ENCODE results near the gene NUFIP1. TPM values are rescaled to one million over a fixed set of nuclear protein-coding genes. Genes with fewer than 3 reads are reported as not detected.
A peak's percentile ranks its signal among the peaks of the same experiment; 100 is the strongest.

Gene NUFIP1
- total and polyA plus RNA-seq, 2 donors (not counting 1 experiment from before 2014, with no cell fraction given): 3.5 to 5.3 TPM

DNA sequence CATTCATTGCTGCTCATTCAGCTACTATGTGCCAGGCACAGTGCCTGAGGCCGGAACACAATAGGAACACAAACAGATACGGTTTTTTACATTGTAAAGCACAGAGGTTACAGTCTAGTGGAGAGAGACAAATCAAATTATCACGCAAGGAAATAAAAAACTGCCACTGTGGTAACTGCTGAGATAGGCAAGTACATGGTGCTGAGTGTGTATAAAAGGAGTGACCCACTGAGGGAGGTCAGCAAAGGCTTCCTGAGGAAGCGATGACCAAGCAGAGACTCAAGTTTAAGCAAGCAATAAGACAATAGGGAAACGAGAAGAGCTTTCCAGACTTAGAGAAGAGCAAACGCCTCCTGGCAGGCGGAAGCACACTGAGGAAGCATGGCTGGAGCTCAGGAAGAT is 56.4 kb downstream of the NUFIP1 start:
- H3K27me3 ChIP-seq (ENCODE audit: control insufficient read depth, insufficient read depth, low read length): no peaks in the 10 kb centered on the region
- H3K79me2 ChIP-seq (ENCODE audit: control insufficient read depth, insufficient read depth, low read length): no peaks in the 10 kb centered on the region
- H3K36me3 ChIP-seq (ENCODE audit: control insufficient read depth, insufficient read depth, low read length): no peaks in the 10 kb centered on the region
- H4K20me1 ChIP-seq (ENCODE audit: control insufficient read depth, extremely low read depth, insufficient read depth, low read length): no peaks in the 10 kb centered on the region
- TF ChIP-seq CTCF (conservative IDR thresholded peaks at IDR 0.05 in 1 of 2, IDR thresholded peaks at IDR 0.05 in 1 of 2; ENCODE audit: low read depth in 1 of 2, low read length in 2 of 2) (no peak), EZH2 (IDR thresholded peaks at IDR 0.05; ENCODE audit: low read length, missing control alignments) (no peak)
- H3K9ac ChIP-seq (ENCODE audit: insufficient read depth, low read length): no peak overlapping the region
- DNase-seq (ENCODE audit: low read depth in 2 of 2): peak; percentile 56 to 64
- no peak overlapping the region for H3K4me3 ChIP-seq (replicated peaks in 1 of 4; ENCODE audit: control extremely low read depth in 1 of 4, insufficient read depth in 1 of 4, low read depth in 3 of 4, low read length in 4 of 4)
- H3K4me1 ChIP-seq (ENCODE audit: control insufficient read depth, extremely low read depth, insufficient read depth, low read length): peaks cover 6% of the 10 kb centered on the region
- H3K9me3 ChIP-seq (ENCODE audit: control insufficient read depth, insufficient read depth, low read depth, low read length): no peaks in the 10 kb centered on the region
- H3K27ac ChIP-seq (ENCODE audit: insufficient read depth, low read length): peak overlapping the region; percentile 41
- H2AFZ ChIP-seq (ENCODE audit: low read length): no peak overlapping the region
- H3K4me2 ChIP-seq (ENCODE audit: extremely low read depth, insufficient read depth, low read length): no peak overlapping the region

DNA sequence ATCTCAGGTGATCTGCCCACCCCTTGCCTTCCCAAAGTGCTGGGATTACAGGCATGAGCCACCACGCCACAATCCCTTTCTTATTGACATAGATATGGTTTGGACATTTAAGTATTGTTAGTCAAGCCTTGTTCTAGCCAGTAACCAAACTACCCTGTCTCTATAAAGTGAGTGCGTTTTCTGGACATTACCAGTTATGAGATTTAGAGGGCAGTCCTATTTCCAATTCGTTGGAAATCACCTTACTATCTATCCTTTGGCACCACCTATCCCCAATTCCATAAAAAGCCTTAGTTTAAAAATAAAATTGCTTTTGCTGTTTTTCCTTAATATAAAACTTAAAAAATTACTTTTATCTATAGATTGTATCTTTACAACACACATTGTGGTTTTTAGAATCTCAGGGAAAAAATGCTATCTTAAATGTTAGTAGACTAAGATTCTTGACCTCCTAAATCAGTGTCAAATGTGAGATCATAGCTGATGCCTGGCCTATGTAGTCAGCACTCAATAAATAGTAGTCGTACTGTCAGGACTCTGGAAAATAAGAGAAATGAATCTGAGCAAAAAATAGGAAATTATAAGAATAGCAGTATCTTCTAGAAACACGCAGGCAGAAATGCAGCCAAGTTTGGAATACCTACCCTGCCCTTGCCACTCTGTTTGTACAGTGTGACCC is 57.0 kb downstream of the NUFIP1 start:
- Histone ChIP-seq H3K27ac (ENCODE audit: insufficient read depth, low read length) (peak overlapping the region; percentile 41), H3K9ac (ENCODE audit: insufficient read depth, low read length) (no peak overlapping the region), H4K20me1 (ENCODE audit: control insufficient read depth, extremely low read depth, insufficient read depth, low read length) (no peaks in the 10 kb centered on the region), H2AFZ (ENCODE audit: low read length) (no peak overlapping the region), H3K27me3 (ENCODE audit: control insufficient read depth, insufficient read depth, low read length) (no peaks in the 10 kb centered on the region), H3K9me3 (ENCODE audit: control insufficient read depth, insufficient read depth, low read depth, low read length) (no peaks in the 10 kb centered on the region), H3K79me2 (ENCODE audit: control insufficient read depth, insufficient read depth, low read length) (no peaks in the 10 kb centered on the region), H3K4me2 (ENCODE audit: extremely low read depth, insufficient read depth, low read length) (peak overlapping the region; percentile 15), H3K4me1 (ENCODE audit: control insufficient read depth, extremely low read depth, insufficient read depth, low read length) (peaks cover 6% of the 10 kb centered on the region), H3K4me3 (replicated peaks in 1 of 4; ENCODE audit: control extremely low read depth in 1 of 4, insufficient read depth in 1 of 4, low read depth in 3 of 4, low read length in 4 of 4) (no peak overlapping the region), H3K36me3 (ENCODE audit: control insufficient read depth, insufficient read depth, low read length) (no peaks in the 10 kb centered on the region)
- TF ChIP-seq EZH2 (IDR thresholded peaks at IDR 0.05; ENCODE audit: low read length, missing control alignments): no peak
- TF ChIP-seq CTCF (conservative IDR thresholded peaks at IDR 0.05 in 1 of 2, IDR thresholded peaks at IDR 0.05 in 1 of 2; ENCODE audit: low read depth in 1 of 2, low read length in 2 of 2): no peak
- DNase-seq (ENCODE audit: low read depth in 2 of 2): peak; percentile 51 to 83

DNA sequence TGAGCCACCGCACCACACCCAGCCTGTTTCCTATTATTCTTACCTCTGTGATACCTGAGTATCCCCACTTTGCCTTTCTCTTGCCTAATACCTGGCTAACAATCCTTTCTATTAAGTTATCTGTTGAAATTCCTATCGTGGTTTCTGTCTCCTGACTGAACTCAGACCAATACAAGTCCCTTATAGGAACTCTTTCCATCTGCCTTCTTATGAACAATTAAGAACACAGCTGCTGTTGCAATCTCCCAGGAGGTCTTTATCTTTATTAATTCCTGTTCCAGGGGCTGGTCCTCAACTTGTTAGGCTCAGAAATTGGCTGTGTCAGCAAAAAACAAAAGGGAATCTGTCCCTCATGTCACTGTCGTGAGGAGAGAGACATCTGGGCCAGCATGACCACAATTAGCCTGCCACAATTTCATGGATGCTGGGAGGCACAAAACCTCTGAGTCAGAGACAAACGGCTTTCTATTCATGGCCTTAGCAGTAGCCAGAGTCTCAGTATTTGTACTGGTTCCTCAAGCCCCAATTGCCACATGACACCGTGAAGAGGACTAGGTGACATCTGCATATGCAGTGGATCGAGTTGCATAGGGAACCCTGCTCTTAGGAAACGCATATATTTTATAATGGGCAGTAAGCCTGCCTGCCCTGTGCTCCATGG is 58.2 kb downstream of the NUFIP1 start:
- H2AFZ ChIP-seq (ENCODE audit: low read length): no peak overlapping the region
- no peak overlapping the region for H3K4me2 ChIP-seq (ENCODE audit: extremely low read depth, insufficient read depth, low read length)
- no peaks in the 10 kb centered on the region for H3K79me2 ChIP-seq (ENCODE audit: control insufficient read depth, insufficient read depth, low read length)
- H3K27me3 ChIP-seq (ENCODE audit: control insufficient read depth, insufficient read depth, low read length): no peaks in the 10 kb centered on the region
- no peak for TF ChIP-seq EZH2 (IDR thresholded peaks at IDR 0.05; ENCODE audit: low read length, missing control alignments)
- no peak for TF ChIP-seq CTCF (conservative IDR thresholded peaks at IDR 0.05 in 1 of 2, IDR thresholded peaks at IDR 0.05 in 1 of 2; ENCODE audit: low read depth in 1 of 2, low read length in 2 of 2)
- H3K4me3 ChIP-seq (replicated peaks in 1 of 4; ENCODE audit: control extremely low read depth in 1 of 4, insufficient read depth in 1 of 4, low read depth in 3 of 4, low read length in 4 of 4): no peak overlapping the region
- no peak overlapping the region for H3K9ac ChIP-seq (ENCODE audit: insufficient read depth, low read length)
- no peaks in the 10 kb centered on the region for H3K36me3 ChIP-seq (ENCODE audit: control insufficient read depth, insufficient read depth, low read length)
- no peaks in the 10 kb centered on the region for H4K20me1 ChIP-seq (ENCODE audit: control insufficient read depth, extremely low read depth, insufficient read depth, low read length)
- H3K4me1 ChIP-seq (ENCODE audit: control insufficient read depth, extremely low read depth, insufficient read depth, low read length): peaks cover 6% of the 10 kb centered on the region
- no peak overlapping the region for H3K27ac ChIP-seq (ENCODE audit: insufficient read depth, low read length)
- peak in 1 of 2 donors; percentile 54 for DNase-seq (ENCODE audit: low read depth in 2 of 2)
- H3K9me3 ChIP-seq (ENCODE audit: control insufficient read depth, insufficient read depth, low read depth, low read length): no peaks in the 10 kb centered on the region

Data from fibroblast of lung (primary cell).